Body of pancreas (tissue), 4 donors: Measurements from ENCODE around the gene NSUN3.

Source experiments
- CTCF ChIP-seq, 7 experiments: fragments of 450-650 bp in 4 of 7; fragments of 200-600 bp in 3 of 7; sonication (generic) in 3 of 7; IDR thresholded peaks; one replicate each; pipeline ENCODE4 v1.5.1; 2016 to 2019; ENCODE audit warnings: antibody characterized with exemption in 7 of 7
- POLR2A ChIP-seq, 3 donors: fragments of 450-650 bp; IDR thresholded peaks; one replicate each; pipeline ENCODE4 v1.6.1; 2016; ENCODE audit warnings: antibody characterized with exemption in 3 of 3, mild to moderate bottlenecking in 2 of 3

- TF ChIP-seq CTCF (IDR thresholded peaks at IDR 0.05) (no peak), POLR2A (IDR thresholded peaks at IDR 0.05) (no peak)
These were observed 13.2 kb downstream of the NSUN3 start for GRCh38 chr3:94076055-94076454.
